K562 (cell line): ENCODE data around the gene PPP4C. TPM values are rescaled to one million over a fixed set of nuclear protein-coding genes. Genes with fewer than 3 reads are reported as not detected.

ENCODE experiments used
- ATAC-seq: fragments of 200-7000 bp; cut with Tn5 transposase; 3 replicates; pipeline ENCODE4 v1.9.1; 2020; ENCODE audit warnings: moderate library complexity
- BruUV-seq: library from RNA; stranded (reverse); fragments of 400-500 nt; replicated peaks from 2 replicates; lab custom pipeline; 2021; lab: Mats Ljungman, UMichigan
- CTCF ChIA-PET: fragments of 300-600 bp; formaldehyde crosslinking; extraction: SDS; loops from one replicate; lab custom pipeline; 2021; ENCODE audit warnings: low intra/inter-chr PET ratio; lab: Yijun Ruan, JAX
- POLR2A ChIA-PET: fragments of 300-600, 350-650 bp; sonication (Branson Sonifier 250); formaldehyde crosslinking; extraction: SDS; loops from one replicate; lab custom pipeline; 2021; ENCODE audit warnings: antibody characterized with exemption, inconsistent platforms; lab: Yijun Ruan, JAX
- DNase-seq, 4 experiments: peaks; one replicate each; pipeline versions ENCODE4 v3.0.0 to v3.0.0-alpha.2; 2011 to 2018; ENCODE audit warnings: low spot score in 3 of 4, mixed read lengths in 3 of 4; ENCODE audit errors: extremely low read depth in 1 of 4
- FAIRE-seq: peaks from 2 replicates; lab custom pipeline; 2011; peaks lifted over from hg19 to GRCh38; lab: Jason Lieb, UNC
- H2AFZ ChIP-seq: 2 replicates; pipeline ENCODE4 v1.6.0; 2011; ENCODE audit warnings: low read depth, low read length, control low read depth, inconsistent platforms
- H3K27ac ChIP-seq: fragments of 200-600 bp; 3 replicates; pipeline ENCODE4 v1.8.0; 2011; ENCODE audit warnings: low read depth, mild to moderate bottlenecking, control low read depth, inconsistent platforms, low read length, moderate library complexity, mixed read lengths; ENCODE audit errors: extremely low read depth
- H3K27me3 ChIP-seq, 2 experiments: fragments of 300-600 bp in 1 of 2; 2 replicates in 1 of 2; 3 replicates in 1 of 2; pipeline versions ENCODE4 v1.6.0 to v1.8.0; 2011; ENCODE audit warnings: inconsistent platforms in 2 of 2, low read length in 2 of 2, mild to moderate bottlenecking in 1 of 2, mixed read lengths in 1 of 2, moderate library complexity in 1 of 2; ENCODE audit not compliant: control insufficient read depth in 2 of 2, insufficient read depth in 2 of 2
- H3K36me3 ChIP-seq: fragments of 300-600 bp; 3 replicates; pipeline ENCODE4 v1.8.0; 2011; ENCODE audit warnings: mild to moderate bottlenecking, low read length, inconsistent platforms; ENCODE audit not compliant: control insufficient read depth, insufficient read depth
- H3K4me1 ChIP-seq, 2 experiments: fragments of 200-600 bp in 1 of 2; replicated peaks in 1 of 2; 2 replicates in 1 of 2; 3 replicates in 1 of 2; pipeline versions ENCODE4 v1.5.1 to v1.8.0; 2011; ENCODE audit warnings: inconsistent platforms in 2 of 2, low read length in 2 of 2, mild to moderate bottlenecking in 1 of 2, mixed read lengths in 1 of 2, moderate library complexity in 1 of 2; ENCODE audit not compliant: control insufficient read depth in 2 of 2, insufficient read depth in 2 of 2
- H3K4me2 ChIP-seq: 2 replicates; pipeline ENCODE4 v1.6.1; 2011; ENCODE audit warnings: low read length, control low read depth, inconsistent platforms, mixed read lengths; ENCODE audit not compliant: insufficient read depth
- H3K4me3 ChIP-seq: fragments of 200-600 bp; sonication (generic), shearing (Covaris generic); 2 replicates; pipeline ENCODE4 v1.5.1; 2016; ENCODE audit warnings: control low read depth, inconsistent platforms
- H3K79me2 ChIP-seq: fragments of 200-600 bp; 3 replicates; pipeline ENCODE4 v1.8.0; 2011; ENCODE audit warnings: low read length, inconsistent platforms; ENCODE audit not compliant: control insufficient read depth, insufficient read depth
- H3K9ac ChIP-seq, 2 experiments: 2 replicates each; pipeline versions ENCODE4 v1.6.0 to v1.6.1; 2011; ENCODE audit warnings: low read depth in 2 of 2, low read length in 2 of 2, control low read depth in 1 of 2, inconsistent platforms in 1 of 2, mild to moderate bottlenecking in 1 of 2, mixed read lengths in 1 of 2; ENCODE audit not compliant: insufficient read depth in 1 of 2
- H3K9me1 ChIP-seq: one replicate; pipeline ENCODE4 v1.6.0; 2011; ENCODE audit warnings: inconsistent platforms, mild to moderate bottlenecking, low read length, moderate library complexity; ENCODE audit not compliant: control insufficient read depth, insufficient read depth
- H3K9me3 ChIP-seq: replicated peaks from 2 replicates; pipeline ENCODE4 v1.5.1; 2011; ENCODE audit warnings: low read depth, low read length, inconsistent platforms; ENCODE audit not compliant: control insufficient read depth, insufficient read depth
- H4K20me1 ChIP-seq: replicated peaks from 2 replicates; pipeline ENCODE4 v1.6.1; 2011; ENCODE audit warnings: low read length, inconsistent platforms, mixed read lengths; ENCODE audit not compliant: control insufficient read depth, insufficient read depth
- CBX3 ChIP-seq, 2 experiments: IDR thresholded peaks; 1 replicate in 1 of 2; 2 replicates in 1 of 2; pipeline ENCODE4 v1.6.1; 2012; ENCODE audit warnings: inconsistent platforms in 2 of 2, low read length in 2 of 2, borderline replicate concordance in 1 of 2, control low read depth in 1 of 2
- HES1 ChIP-seq: fragments of 450-650 bp; IDR thresholded peaks from 2 replicates; pipeline ENCODE4 v1.6.1; 2016; ENCODE audit warnings: low read depth, mild to moderate bottlenecking, moderate library complexity
- HNRNPH1 ChIP-seq: fragments of 200-400 bp; formaldehyde crosslinking; optimal IDR thresholded peaks from 2 replicates; pipeline ENCODE3; 2017; ENCODE audit warnings: low read depth, mild to moderate bottlenecking, low read length, moderate library complexity
- HNRNPLL ChIP-seq: fragments of 200-400 bp; formaldehyde crosslinking; IDR thresholded peaks from 2 replicates; pipeline ENCODE4 v1.6.1; 2017; ENCODE audit warnings: low read length, low read depth, mild to moderate bottlenecking; ENCODE audit not compliant: poor library complexity, severe bottlenecking
- MAFG ChIP-seq: fragments of 450-650 bp; conservative IDR thresholded peaks from 2 replicates; pipeline ENCODE4 v1.6.1; 2016; ENCODE audit warnings: missing genetic modification characterization, missing compliant biosample characterization
- MAFK ChIP-seq: IDR thresholded peaks from 2 replicates; pipeline ENCODE4 v1.6.1; 2011; ENCODE audit warnings: low read length, improper control_type of control experiment
- NFE2 ChIP-seq: IDR thresholded peaks from 2 replicates; pipeline ENCODE4 v1.6.1; 2014; ENCODE audit warnings: antibody characterized with exemption, low read depth
- OTX1 ChIP-seq: fragments of 450-650 bp; formaldehyde crosslinking; IDR thresholded peaks from 2 replicates; pipeline ENCODE4 v1.4.0; 2022; ENCODE audit warnings: mild to moderate bottlenecking
- PRDM10 ChIP-seq: fragments of 450-650 bp; IDR thresholded peaks from 2 replicates; pipeline ENCODE4 v1.6.1; 2018; ENCODE audit not compliant: partially characterized antibody
- YY1 ChIP-seq, 3 experiments: IDR thresholded peaks; 2 replicates each; pipeline ENCODE4 v1.6.1; 2011; ENCODE audit warnings: low read length in 2 of 3, mild to moderate bottlenecking in 2 of 3, moderate library complexity in 2 of 3, borderline replicate concordance in 1 of 3, control low read depth in 1 of 3, low read depth in 1 of 3; ENCODE audit not compliant: insufficient read depth in 3 of 3, insufficient replicate concordance in 2 of 3, control insufficient read depth in 1 of 3, insufficient read length in 1 of 3; ENCODE audit errors: extremely low read depth in 1 of 3
- WGBS: fragments of 100-300 bp; shearing (Covaris generic); methylation state at CpG from one replicate; pipeline ENCODE4 v1.1.6; 2016; ENCODE audit warnings: low coverage, mixed read lengths; ENCODE audit not compliant: insufficient coverage; ENCODE audit errors: missing lambda C conversion rate; 5-methylcytosine and 5-hydroxymethylcytosine counted together
- in situ Hi-C: fragments of 300-500 bp; cut with MboI; formaldehyde crosslinking; loops from 4 replicates; pipeline ENCODE4 v1.15.0; 2018; ENCODE audit warnings: inconsistent platforms, mixed read lengths
- intact Hi-C: fragments of 100-400 bp; cut with micrococcal nuclease; formaldehyde crosslinking; loops from 2 replicates; pipeline ENCODE4 v1.14.2; 2022
- polyA plus RNA-seq, 8 experiments: library from polyadenylated mRNA; depleted of rRNA in 4 of 8; stranded (reverse) in 5 of 8; unstranded in 3 of 8; fragments of >200 nt; fragmentation: Nextera tagmentation in 2 of 8; fragmentation: Illumina TruSeq in 1 of 8; extraction: Ambion mirVana in 2 of 8; extraction: Trizol in 1 of 8; gene quantifications; 2 replicates each; pipeline versions ENCODE4 v1.2.1 to v1.2.3, GENCODE V29; 2011 to 2014; ENCODE audit warnings: inconsistent platforms in 1 of 8, missing spikeins in 1 of 8
- total RNA-seq, 7 experiments: library from RNA; depleted of rRNA in 6 of 7; stranded (reverse); fragments of >200 nt in 6 of 7; fragmentation: Illumina TruSeq in 2 of 7; extraction: Trizol in 2 of 7; gene quantifications; 2 replicates each; pipeline versions ENCODE4 v1.2.1 to v1.2.3, GENCODE V29; 2011 to 2021; ENCODE audit warnings: low replicate concordance in 1 of 7
- TF ChIP-seq, protein P1 (sequence below): fragments of 450-650 bp; IDR thresholded peaks from 2 replicates; pipeline ENCODE4 v1.6.1; 2017; ENCODE audit warnings: antibody characterized with exemption, mild to moderate bottlenecking

PPP4C gene
- total and polyA plus RNA-seq, 9 of the 15 experiments (the other 6 are each of a cell fraction or from before 2014, with no cell fraction given), result 3.5 to 183 (median 131) TPM

GRCh38 chr16:30113711-30114333 lies 38.0 kb downstream of the PPP4C start:
- FAIRE-seq, result no peak
- ChIA-PET POLR2A (interaction anchor here (0.6 to 1.6 kb wide), 5 partner anchors 9 to 423 kb away, joined by 3 to 5 read pairs (median 4); partner anchors contain the start of genes ALDOA and MAPK3), CTCF (no interaction called here)
- peak; percentile 22; the same call in 2 of the 3 replicates for ATAC-seq
- peak overlapping the region; percentile 76; the same call in 1 of the 2 replicates for H2AFZ ChIP-seq
- peak overlapping the region; percentile 50 for H3K4me2 ChIP-seq
- 68% methylated on average over 19 of the region's 20 CpGs for WGBS
- no TSS peak for BruUV-seq
- no peaks in the 10 kb centered on the region for H4K20me1 ChIP-seq
- intact Hi-C loops (no loop called here), in situ Hi-C loops (no loop called here)
- H3K4me3 ChIP-seq, result no peak overlapping the region
- H3K9me1 ChIP-seq, result peaks cover 6% of the 10 kb centered on the region
- H3K27ac ChIP-seq, result peak overlapping the region; percentile 60; the same call in 2 of the 3 replicates
- peaks cover 16% of the 10 kb centered on the region; the same call in 1 of the 3 replicates for H3K36me3 ChIP-seq
- peak overlapping the region in 1 of 2 experiments; percentile 82; a peak in 3 of 4 replicates for H3K9ac ChIP-seq
- H3K4me1 ChIP-seq, result peaks cover 13 to 31% of the 10 kb centered on the region in 2 experiments; a peak in 4 of 5 replicates
- peak in 1 of 4 experiments; percentile 30 for DNase-seq
- no peaks in the 10 kb centered on the region for H3K27me3 ChIP-seq
- H3K79me2 ChIP-seq, result no peaks in the 10 kb centered on the region
- H3K9me3 ChIP-seq, result no peaks in the 10 kb centered on the region
- TF ChIP-seq HNRNPH1 (no peak), NFE2 (0 out of 2 replicates have a peak, but pooled peaks have one; percentile 25), YY1 (IDR thresholded peaks at IDR 0.05; ENCODE audit: borderline replicate concordance in 1 of 3, control insufficient read depth in 1 of 3, extremely low read depth in 1 of 3, insufficient read depth in 3 of 3, insufficient read length in 1 of 3, insufficient replicate concordance in 2 of 3, low read depth in 1 of 3, low read length in 2 of 3) (no peak), MAFG (tag) (0 out of 2 replicates have a peak, but pooled peaks have one; percentile 39), OTX1 (CRISPR knock-in tag) (no peak), MAFK (no peak), HES1 (no peak), PRDM10 (peak; percentile 81), HNRNPLL (no peak), CBX3 (IDR thresholded peaks at IDR 0.05; ENCODE audit: borderline replicate concordance in 1 of 2, low read length in 2 of 2) (no peak)
- TF ChIP-seq, protein P1, sequence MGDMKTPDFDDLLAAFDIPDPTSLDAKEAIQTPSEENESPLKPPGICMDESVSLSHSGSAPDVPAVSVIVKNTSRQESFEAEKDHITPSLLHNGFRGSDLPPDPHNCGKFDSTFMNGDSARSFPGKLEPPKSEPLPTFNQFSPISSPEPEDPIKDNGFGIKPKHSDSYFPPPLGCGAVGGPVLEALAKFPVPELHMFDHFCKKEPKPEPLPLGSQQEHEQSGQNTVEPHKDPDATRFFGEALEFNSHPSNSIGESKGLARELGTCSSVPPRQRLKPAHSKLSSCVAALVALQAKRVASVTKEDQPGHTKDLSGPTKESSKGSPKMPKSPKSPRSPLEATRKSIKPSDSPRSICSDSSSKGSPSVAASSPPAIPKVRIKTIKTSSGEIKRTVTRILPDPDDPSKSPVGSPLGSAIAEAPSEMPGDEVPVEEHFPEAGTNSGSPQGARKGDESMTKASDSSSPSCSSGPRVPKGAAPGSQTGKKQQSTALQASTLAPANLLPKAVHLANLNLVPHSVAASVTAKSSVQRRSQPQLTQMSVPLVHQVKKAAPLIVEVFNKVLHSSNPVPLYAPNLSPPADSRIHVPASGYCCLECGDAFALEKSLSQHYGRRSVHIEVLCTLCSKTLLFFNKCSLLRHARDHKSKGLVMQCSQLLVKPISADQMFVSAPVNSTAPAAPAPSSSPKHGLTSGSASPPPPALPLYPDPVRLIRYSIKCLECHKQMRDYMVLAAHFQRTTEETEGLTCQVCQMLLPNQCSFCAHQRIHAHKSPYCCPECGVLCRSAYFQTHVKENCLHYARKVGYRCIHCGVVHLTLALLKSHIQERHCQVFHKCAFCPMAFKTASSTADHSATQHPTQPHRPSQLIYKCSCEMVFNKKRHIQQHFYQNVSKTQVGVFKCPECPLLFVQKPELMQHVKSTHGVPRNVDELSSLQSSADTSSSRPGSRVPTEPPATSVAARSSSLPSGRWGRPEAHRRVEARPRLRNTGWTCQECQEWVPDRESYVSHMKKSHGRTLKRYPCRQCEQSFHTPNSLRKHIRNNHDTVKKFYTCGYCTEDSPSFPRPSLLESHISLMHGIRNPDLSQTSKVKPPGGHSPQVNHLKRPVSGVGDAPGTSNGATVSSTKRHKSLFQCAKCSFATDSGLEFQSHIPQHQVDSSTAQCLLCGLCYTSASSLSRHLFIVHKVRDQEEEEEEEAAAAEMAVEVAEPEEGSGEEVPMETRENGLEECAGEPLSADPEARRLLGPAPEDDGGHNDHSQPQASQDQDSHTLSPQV, result peak; percentile 46; the same call in 1 of the 2 replicates
